ENCODE data around the gene SEMA6A.

Gene SEMA6A

DNA sequence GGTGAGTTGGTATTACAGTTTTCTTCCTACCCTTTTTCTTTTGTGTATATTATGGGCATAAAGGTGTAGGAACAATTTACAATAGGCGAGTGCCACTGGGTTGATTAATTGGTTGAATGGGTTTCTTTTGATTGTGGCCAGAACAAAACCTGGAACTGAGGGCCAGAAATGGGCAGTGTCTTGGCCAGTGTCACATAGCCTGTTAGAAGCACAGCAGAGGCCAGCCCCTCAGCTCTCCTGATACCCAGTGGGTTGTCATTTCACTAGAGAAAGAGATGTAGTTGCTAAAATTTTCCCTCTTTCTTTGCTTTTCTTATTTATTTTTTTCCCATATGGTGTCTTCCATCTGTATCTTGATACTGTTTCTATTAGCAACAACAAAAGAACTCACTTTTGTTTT, 38.8 kb upstream of the SEMA6A start:
- POLR2A ChIA-PET = no interaction called here
- CTCF ChIA-PET = no interaction called here
- TF ChIP-seq CTCF (IDR thresholded peaks at IDR 0.05; ENCODE audit: insufficient read depth, low read length, missing control alignments) = no peak
- DNase-seq (ENCODE audit: low read depth, low spot score) = no peak
- no peak overlapping the region for H3K4me3 ChIP-seq (ENCODE audit: low read depth, low read length)

- no peak for DNase-seq (ENCODE audit: low read depth, low spot score)
- CTCF ChIA-PET = no interaction called here
- no peak for TF ChIP-seq CTCF (IDR thresholded peaks at IDR 0.05; ENCODE audit: insufficient read depth, low read length, missing control alignments)
- POLR2A ChIA-PET = no interaction called here
- H3K4me3 ChIP-seq (ENCODE audit: low read depth, low read length) = no peak overlapping the region
Observed at GRCh38 chr5:116612431-116612830, 37.8 kb upstream of the SEMA6A start.

- ChIA-PET CTCF (interaction anchor here (1.3 kb wide), 1 partner anchor 30 kb away, joined by 4 read pairs; no protein-coding TSS in a partner anchor), POLR2A (no interaction called here)
- H3K4me3 ChIP-seq (ENCODE audit: low read depth, low read length) = no peak overlapping the region
- DNase-seq (ENCODE audit: low read depth, low spot score) = no peak
- no peak for TF ChIP-seq CTCF (IDR thresholded peaks at IDR 0.05; ENCODE audit: insufficient read depth, low read length, missing control alignments)
Observed at GRCh38 chr5:116605310-116606070, 30.9 kb upstream of the SEMA6A start.

DNA sequence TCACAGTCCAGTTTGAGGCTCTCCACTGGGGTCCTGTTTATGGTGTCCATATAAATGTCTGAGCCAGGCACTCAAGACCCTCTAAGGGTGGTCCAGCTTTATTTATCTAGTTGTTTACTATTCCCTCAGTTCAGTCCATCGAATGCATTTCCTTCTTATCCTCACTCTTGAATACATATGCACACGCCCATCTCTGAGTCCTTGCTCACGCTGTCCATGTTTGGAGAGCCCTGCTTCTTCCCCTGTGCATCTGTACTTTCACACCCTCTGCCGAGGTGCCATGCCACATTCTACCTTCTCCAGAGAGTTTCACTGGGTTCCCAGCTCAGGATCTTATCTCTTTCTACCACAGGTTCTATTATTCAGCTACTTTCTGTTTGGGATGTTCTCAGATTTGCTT, 30.2 kb upstream of the SEMA6A start:
- CTCF ChIA-PET = interaction anchor here (1.3 kb wide), 1 partner anchor 30 kb away, joined by 4 read pairs; no protein-coding TSS in a partner anchor
- no peak for DNase-seq (ENCODE audit: low read depth, low spot score)
- no peak overlapping the region for H3K4me3 ChIP-seq (ENCODE audit: low read depth, low read length)
- POLR2A ChIA-PET = no interaction called here
- TF ChIP-seq CTCF (IDR thresholded peaks at IDR 0.05; ENCODE audit: insufficient read depth, low read length, missing control alignments) = no peak

DNA sequence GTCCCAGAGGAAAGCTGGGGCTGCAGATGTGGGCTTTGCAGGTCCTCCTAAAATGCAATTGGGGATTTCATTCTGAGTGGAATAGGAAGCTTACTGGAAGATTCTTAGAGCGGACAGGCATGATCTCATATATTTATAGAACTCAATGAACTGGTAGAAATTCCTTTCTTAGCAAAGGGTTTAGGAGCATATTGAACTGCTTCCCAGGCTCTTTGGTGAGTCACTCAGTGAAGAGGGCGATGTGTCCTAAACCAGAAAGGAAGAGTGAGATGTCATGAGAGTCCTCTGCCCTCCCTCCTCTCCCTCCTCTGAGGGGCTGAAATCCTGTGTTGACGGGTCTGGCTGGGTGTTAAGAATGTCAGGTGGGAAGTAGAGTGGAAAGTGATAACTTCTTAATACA, 26.3 kb upstream of the SEMA6A start:
- DNase-seq (ENCODE audit: low read depth, low spot score) = no peak
- H3K4me3 ChIP-seq (ENCODE audit: low read depth, low read length) = no peak overlapping the region
- TF ChIP-seq CTCF (IDR thresholded peaks at IDR 0.05; ENCODE audit: insufficient read depth, low read length, missing control alignments) = no peak
- POLR2A ChIA-PET = no interaction called here
- CTCF ChIA-PET = no interaction called here

DNA sequence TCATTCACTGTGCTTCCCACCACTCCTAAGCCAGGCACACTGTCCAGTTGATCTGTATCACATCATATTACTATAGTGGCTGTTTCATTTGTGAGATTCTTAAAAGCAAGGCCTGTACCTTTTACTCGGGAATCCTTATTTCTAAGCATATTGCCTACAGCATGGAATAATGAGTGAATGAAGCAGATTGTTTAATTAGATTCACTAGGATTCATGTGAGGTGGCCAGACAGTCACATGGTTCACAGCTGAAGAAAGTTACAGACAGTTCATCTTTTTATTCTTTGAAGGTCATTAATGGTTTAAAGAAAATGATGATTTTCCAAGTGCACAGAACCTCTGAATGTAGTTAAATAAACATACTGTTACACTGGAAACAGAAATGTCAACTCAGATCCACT, 24.3 kb upstream of the SEMA6A start:
- no peak overlapping the region for H3K4me3 ChIP-seq (ENCODE audit: low read depth, low read length)
- no peak for DNase-seq (ENCODE audit: low read depth, low spot score)
- TF ChIP-seq CTCF (IDR thresholded peaks at IDR 0.05; ENCODE audit: insufficient read depth, low read length, missing control alignments) = no peak
- POLR2A ChIA-PET = no interaction called here
- CTCF ChIA-PET = no interaction called here

Measured in AG04449 (cell line).